GM10248 (cell line): ENCODE data around the gene VMO1.

Experiments
- CTCF ChIA-PET: fragments of 300-600 bp; sonication (Branson Sonifier 250); formaldehyde crosslinking; extraction: SDS; loops from one replicate; lab custom pipeline; 2021; ENCODE audit warnings: antibody characterized with exemption; lab: Yijun Ruan, JAX
- POLR2A ChIA-PET: fragments of 350-650 bp; sonication (Branson Sonifier 250); formaldehyde crosslinking; extraction: SDS; loops from one replicate; lab custom pipeline; 2020; ENCODE audit warnings: antibody characterized with exemption; lab: Yijun Ruan, JAX
- DNase-seq: peaks from one replicate; pipeline ENCODE4 v3.0.0; 2012; ENCODE audit errors: extremely low spot score
- CTCF ChIP-seq: IDR thresholded peaks from 2 replicates; pipeline ENCODE4 v1.5.1; 2012; ENCODE audit warnings: mild to moderate bottlenecking, low read depth; ENCODE audit errors: extremely low read depth, missing control alignments, control extremely low read depth

The VMO1 gene

DNA sequence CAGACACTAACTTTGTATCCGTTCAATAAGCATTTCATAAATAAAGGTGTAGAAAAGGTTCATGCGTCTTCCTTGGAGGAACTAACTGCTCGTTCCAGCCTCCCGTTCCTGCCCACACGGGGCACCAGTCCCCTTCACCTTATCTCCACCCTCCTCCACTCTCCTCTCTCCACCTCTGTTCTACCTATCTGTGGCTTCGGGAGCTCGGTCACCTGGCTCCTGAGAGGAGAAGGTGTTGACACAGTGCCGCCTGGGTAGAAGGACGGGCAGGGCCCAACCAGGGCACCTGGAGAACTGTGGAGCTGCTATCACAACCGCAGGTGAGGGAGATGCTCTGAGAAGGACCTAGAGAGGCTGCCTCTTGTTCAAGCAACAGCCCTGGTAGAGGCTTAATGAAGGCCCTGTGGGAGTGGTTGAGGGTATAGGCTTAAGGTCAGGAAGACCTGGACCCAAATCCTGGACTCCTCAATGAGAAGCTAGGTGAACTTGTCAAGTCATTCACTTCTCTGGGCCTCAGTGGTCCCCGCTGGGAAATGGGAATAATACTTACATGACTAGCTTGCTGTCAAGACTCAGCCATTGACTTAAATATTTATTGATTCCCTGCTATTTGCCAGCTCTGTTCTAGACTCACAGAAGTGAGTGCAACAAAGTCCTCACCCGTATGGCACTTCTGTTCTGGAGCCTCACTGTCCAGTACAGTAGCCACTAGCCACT is 37.4 kb upstream of the VMO1 start:
- TF ChIP-seq CTCF: no peak
- DNase-seq: no peak
- ChIA-PET POLR2A (no interaction called here), CTCF (interaction anchor here (1.0 to 1.4 kb wide), 2 partner anchors 11 to 34 kb away, joined by 3 read pairs; partner anchors contain the start of gene GLTPD2)

- TF ChIP-seq CTCF: no peak
- ChIA-PET POLR2A (no interaction called here), CTCF (interaction anchor here (1.4 kb wide), 1 partner anchor 33 kb away, joined by 3 read pairs; the partner anchor contains the start of gene GLTPD2)
- DNase-seq: no peak
Observed at GRCh38 chr17:4822835-4823234, 36.7 kb upstream of the VMO1 start.

GRCh38 chr17:4818276-4818675 is 32.1 kb upstream of the VMO1 start:
- DNase-seq: no peak
- POLR2A ChIA-PET: interaction anchor here (1.2 kb wide), 1 partner anchor 22 kb away, joined by 3 read pairs; the partner anchor contains the start of gene PSMB6
- CTCF ChIA-PET: no interaction called here
- no peak for TF ChIP-seq CTCF

DNA sequence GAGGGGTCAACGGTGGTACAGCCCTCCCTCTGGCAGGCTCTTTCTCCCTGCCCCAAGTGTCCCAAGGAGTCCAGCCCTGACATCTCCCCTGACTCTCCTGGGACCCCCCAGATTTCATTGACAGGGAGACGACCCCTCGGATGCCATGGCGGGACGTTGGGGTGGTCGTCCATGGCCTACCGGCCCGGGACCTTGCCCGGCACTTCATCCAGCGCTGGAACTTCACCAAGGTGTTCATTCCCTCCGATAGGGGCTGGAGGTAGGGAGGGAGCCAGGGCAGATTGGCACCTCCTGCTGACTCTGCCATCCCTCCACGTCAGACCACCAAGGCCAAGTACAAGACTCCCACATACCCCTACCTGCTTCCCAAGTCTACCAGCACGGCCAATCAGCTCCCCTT is 30.7 kb upstream of the VMO1 start:
- CTCF ChIA-PET: interaction anchor here (1.6 kb wide), 1 partner anchor 27 kb away, joined by 4 read pairs; no protein-coding TSS in a partner anchor
- POLR2A ChIA-PET: no interaction called here
- DNase-seq: no peak
- TF ChIP-seq CTCF: no peak

GRCh38 chr17:4815043-4815675 is 29.0 kb upstream of the VMO1 start:
- ChIA-PET CTCF (no interaction called here), POLR2A (no interaction called here)
- DNase-seq: no peak
- no peak for TF ChIP-seq CTCF

- DNase-seq: no peak
- ChIA-PET CTCF (interaction anchor here (1.2 kb wide), 1 partner anchor 11 kb away, joined by 3 read pairs; no protein-coding TSS in a partner anchor), POLR2A (no interaction called here)
- no peak for TF ChIP-seq CTCF
Observed at GRCh38 chr17:4812690-4813089, 26.5 kb upstream of the VMO1 start.
